Measurements from ENCODE around the gene ECHDC3.
"Not testable (repeated sequence)": the region's sequence is repeated elsewhere in the genome, so short reads cannot be mapped to it uniquely, and the experiment has no call there.

ECHDC3 gene, protein sequence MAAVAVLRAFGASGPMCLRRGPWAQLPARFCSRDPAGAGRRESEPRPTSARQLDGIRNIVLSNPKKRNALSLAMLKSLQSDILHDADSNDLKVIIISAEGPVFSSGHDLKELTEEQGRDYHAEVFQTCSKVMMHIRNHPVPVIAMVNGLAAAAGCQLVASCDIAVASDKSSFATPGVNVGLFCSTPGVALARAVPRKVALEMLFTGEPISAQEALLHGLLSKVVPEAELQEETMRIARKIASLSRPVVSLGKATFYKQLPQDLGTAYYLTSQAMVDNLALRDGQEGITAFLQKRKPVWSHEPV

DNA sequence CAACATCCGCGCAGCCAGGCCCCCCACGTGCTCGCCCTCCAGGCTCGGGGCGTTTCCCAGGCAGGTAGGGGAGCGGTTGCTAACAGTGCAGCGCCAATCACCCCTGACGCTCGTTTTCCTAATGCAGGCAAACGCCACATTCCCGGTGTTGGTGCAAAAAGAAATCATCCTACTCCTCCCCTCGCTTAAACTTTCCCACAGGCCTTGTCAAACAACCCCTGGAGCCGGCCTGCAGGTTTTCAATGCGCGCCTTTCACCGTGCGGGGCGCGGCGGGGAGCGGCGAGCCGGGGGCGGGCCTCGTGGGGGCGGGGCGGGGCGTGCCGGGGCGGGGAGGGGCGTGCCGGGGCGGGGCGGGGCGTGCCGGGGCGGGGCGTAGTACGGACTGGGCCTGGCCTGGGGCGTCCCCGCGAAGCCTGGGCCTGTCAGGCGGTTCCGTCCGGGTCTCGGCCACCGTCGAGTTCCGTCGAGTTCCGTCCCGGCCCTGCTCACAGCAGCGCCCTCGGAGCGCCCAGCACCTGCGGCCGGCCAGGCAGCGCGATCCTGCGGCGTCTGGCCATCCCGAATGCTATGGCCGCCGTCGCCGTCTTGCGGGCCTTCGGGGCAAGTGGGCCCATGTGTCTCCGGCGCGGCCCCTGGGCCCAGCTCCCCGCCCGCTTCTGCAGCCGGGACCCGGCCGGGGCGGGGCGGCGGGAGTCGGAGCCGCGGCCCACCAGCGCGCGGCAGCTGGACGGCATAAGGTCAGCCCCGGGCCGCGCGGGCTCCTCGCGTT is at the start of gene ECHDC3:
ECHDC3 (plus strand) TSS at position 374 of the 770 bp plus-strand sequence; CDS start at position 569, 195 bp downstream.
- peak; percentile 8 to 27 (median 25) for DNase-seq (ENCODE audit: low read depth in 2 of 3, low spot score in 1 of 3)

DNA sequence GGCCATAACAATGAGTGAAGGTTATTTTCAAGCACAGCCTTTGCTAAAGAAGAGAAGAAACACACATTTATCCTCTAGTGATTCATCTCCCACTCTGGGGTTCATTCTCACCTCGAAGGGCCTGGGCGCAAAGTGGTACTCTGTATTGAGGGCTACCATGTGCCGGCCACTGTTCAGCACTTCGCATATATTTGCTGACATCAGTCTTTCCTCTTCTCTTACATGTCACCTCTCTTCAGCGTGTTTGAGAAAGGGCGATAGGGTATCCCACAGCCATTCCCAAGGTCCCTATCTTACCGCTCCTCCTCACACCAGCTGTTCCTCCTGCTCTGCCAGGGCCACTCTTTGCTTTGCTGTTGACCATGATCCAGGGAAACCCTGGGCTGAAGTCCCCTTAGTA is 48.8 kb upstream of the ECHDC3 start:
- DNase-seq (ENCODE audit: low read depth in 2 of 3, low spot score in 1 of 3) = no peak

DNA sequence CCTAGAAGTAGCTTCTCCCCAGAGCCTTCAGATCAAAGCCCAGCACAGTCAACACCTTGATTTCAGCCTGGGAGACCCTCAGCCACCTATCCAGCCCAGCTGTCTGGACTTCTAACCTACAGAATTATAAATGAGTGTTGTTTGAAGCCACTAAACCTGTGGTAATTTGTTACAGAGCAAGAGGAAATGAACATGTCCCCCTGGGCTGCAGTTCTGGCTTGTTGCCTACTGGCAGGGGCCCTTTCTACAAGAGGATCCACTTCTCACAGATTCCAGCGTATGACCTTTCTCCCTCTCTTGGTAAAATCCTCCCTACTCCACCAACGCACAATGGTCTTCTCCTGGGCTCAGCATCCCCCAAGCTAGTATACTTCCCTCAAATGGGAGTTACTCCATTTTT is 46.4 kb upstream of the ECHDC3 start:
- DNase-seq (ENCODE audit: low read depth in 2 of 3, low spot score in 1 of 3) = no peak

DNA sequence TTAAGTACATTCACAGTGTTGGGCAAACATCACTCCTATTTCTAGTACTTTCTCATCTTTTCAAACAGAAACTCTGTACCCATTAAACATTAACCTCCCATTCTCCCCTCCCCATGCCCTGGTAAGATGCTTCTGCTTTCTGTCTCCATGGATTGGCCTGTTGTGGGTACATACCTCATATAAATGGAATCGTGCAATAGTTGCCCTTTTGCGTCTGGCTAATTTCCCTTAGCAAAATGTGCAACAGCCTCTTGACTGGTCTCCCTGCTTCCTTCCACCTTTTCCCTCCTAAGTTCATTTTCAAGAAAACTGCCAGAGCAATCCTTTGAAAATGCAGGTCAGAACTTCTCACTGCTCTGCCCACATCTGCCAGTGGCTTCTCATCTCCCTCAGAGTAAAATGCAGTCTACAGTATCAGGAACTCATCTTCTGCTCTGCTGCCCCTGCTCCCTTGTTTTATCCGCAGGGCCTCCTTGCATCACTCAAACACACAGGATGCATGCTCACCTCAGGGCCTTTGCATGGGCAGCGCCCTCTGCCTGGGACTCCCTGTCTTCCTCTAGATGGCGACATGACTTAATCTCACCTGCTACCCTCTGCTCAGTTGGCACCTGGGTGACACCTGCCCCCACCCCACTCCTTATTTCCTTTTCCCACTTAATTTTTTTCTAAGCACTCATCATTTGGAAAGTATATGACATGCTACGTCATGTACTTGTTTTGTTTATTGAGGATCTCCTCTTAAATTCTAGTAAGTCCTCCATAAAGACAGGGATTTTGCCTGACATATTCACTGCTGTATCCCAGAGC is 44.3 kb upstream of the ECHDC3 start:
- no peak for DNase-seq (ENCODE audit: low read depth in 2 of 3, low spot score in 1 of 3)

DNA sequence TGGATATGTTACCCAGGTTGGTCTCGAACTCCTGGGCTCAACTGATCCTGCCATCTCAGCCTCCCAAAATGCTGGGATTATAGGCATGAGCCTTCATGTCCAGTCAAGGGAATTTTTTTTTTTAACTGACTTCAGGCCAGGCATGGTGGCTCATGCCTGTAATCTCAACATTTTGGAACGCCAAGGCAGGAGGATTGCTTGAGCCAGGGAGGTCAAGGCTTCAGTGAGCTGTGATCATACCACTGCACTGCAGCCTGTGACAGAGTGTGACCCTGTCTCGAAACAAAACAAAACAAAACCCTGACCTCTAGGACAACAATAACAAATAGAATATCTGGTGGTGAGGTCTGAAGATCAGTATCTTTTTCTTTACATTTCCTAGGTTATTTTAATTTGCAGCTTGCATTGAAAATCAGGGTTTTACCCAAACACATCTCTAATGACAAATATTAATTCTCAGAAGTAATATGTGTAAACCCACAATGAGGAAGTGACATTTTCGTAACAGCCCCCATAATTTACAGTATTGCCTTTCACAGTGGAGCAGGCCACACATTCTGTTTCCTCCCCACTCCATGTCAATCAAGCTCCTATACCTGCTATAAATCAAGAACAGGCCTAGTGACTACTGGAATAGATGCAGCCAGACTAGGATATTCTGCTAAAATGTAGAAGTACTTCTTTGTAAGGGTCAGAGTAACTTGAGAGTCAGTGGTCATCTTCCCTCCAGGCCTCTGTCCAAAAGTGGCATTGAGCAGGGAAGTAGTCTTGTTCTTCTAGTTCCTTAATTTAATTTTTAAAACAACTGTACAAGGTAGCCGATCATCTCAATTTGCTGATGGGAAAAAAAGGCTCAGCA is 43.3 kb upstream of the ECHDC3 start:
- no peak for DNase-seq (ENCODE audit: low read depth in 2 of 3, low spot score in 1 of 3)

DNA sequence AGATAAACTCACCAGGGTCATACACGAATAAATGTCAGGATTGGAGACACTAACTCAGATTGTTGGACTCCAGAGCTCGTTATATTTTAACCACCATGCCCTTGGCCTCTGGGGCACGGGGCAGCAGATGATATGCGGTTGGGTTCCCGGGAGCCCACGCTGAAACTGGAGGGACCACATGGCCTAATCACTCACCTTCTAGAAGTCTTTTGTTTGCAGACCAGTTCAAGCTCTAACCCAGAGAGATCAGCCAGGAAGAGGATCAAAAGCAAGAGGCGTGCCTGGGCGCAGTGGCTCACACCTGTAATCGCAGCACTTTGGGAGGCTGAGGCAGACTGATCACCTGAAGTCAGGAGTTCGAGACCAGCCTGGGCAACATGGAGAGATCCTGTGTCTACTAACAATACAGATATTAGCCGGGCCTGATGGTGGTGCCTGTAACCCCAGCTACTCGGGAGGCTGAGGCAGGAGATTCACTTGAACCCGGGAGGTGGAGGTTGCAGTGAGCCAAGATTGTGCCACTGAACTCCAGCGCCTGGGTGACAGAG is 42.6 kb upstream of the ECHDC3 start:
- DNase-seq (ENCODE audit: low read depth in 2 of 3, low spot score in 1 of 3) = no peak

DNA sequence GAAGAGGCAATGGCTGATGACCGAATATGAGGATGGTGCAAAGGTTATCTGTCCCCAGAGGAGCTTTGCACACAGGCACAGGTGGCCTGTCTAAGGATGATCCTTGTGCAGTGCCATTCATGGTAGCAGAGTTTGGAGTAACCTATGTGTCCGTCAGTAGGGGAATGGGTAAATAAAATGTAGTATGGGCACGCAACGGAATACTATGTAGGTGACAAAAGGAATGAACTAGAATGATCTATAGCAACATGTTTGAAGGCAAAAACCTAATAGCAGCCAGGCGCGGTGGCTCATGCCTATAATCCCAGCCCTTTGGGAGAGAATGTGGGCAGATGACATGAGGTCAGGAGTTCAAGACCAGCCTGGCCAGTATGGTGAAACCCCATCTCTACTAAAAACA is 41.6 kb upstream of the ECHDC3 start:
- DNase-seq (ENCODE audit: low read depth in 2 of 3, low spot score in 1 of 3) = no peak

DNA sequence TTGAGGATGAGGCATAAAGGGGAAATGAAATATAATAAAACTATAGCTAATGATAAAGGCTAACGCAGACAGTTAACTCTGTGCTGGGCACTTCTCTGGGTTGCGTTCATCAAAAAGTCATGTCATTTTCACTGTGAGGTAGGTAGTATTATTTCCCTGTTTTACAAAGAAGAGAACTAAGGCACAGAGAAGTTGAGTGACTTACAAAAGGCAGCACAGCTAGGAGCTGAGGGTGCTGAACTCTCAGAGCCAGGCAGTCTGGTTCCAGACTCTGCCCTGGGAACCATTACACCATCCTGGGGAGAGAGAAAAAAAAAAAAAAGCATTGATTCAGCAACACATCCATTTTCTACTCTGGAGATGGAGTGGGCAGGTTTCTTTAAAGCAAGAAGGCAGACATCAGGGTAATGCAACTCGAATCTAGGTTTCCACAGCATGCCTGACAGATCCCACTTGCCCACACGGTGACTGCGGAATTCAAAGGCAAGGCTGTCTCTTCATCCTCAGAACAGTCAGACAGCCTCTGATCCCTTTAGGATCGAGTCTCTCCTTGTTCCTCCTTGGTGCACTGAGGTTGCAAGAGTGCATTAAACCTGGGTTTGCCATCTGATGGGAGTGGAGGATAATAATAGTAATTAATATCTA is 40.6 kb upstream of the ECHDC3 start:
- DNase-seq (ENCODE audit: low read depth in 2 of 3, low spot score in 1 of 3) = no peak

DNA sequence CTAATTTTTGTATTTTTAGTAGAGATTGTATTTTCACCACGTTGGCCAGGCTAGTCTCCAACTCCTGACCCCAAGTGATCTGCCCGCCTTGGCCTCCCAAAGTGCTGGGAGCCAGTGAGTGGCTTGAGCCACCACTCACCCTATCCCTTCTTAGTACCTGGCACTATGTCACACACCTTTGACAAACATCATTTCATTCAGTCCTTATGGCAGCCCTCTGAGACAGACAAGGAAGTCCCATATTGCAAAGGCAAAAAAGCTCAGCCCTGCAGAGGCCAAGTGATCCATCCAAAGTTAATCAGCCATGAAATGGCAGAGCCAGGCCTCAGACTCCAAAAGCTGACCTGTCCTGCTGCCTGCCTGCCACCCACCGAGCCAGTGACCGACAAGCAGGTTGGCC is 39.9 kb upstream of the ECHDC3 start:
- DNase-seq (ENCODE audit: low read depth in 2 of 3, low spot score in 1 of 3) = no peak

DNA sequence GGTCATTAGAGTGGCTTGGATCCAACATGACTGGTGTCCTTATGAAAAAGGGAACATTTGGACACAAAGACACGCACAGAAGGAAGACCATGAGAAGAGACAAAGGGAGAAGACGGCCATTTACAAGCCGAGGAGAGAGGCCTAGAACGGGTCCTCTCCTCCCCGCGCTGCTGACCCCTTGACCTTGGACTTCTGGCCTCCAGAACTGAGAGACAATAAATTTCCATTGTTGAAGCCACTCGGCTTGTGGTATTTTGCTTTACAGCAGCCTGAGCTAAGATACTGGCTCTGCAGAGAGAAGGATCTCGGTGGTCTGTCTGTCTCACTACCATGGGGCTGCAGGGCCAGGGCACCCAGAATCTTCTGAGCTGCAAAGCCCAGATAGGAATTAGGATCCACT is 38.1 kb upstream of the ECHDC3 start:
- DNase-seq (ENCODE audit: low read depth in 2 of 3, low spot score in 1 of 3) = no peak

DNA sequence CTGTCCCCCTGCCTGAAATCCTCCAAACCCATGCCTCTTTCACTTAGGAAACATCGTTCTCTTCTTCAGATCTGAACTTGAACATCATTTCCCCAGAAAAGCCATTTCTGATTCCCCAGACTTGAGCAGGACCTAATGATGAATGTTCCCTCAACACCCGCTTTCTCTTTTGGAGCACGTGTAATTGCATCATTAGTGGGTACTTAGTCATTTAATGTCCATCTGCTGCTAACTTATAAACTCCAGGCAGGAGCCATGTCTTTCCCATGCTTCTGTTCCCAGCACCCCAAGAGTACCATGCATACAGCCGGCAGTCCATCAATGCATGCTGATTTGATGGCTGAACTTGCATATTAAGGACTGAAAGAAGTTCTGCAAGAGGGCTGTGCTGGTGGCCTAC is 36.5 kb upstream of the ECHDC3 start:
- DNase-seq (ENCODE audit: low read depth in 2 of 3, low spot score in 1 of 3) = no peak

DNA sequence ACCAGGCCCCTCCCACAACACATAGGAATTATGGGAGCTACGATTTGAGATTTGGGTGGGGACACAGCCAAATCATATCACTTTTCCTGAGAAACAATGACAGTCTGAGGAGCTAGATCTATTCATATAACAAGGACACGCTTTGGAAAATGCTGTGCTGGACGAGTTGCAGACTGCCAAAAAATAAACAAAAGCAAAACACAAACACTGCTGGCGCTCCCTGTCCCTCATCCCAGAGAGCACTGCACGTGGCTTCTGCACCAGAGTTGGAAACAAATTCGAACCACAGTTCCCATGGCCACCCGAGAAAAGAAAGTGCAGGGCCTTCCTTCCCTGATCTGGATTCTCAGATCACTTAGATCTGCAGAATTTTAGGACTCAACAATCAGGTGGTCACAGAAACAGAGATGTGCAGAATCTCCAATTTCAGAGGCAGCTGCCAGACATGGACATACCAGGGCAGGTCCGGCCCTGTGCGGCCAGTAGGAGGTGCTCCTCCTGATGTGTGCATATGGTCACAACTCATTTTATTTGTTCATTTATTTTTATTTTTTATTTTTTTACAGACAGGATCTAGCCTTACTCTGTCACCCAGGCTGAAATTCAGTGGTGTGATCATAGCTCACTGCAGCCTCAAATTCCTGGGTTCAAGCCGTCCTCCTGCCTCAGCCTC is 35.2 kb upstream of the ECHDC3 start:
- DNase-seq (ENCODE audit: low read depth in 2 of 3, low spot score in 1 of 3) = no peak

DNA sequence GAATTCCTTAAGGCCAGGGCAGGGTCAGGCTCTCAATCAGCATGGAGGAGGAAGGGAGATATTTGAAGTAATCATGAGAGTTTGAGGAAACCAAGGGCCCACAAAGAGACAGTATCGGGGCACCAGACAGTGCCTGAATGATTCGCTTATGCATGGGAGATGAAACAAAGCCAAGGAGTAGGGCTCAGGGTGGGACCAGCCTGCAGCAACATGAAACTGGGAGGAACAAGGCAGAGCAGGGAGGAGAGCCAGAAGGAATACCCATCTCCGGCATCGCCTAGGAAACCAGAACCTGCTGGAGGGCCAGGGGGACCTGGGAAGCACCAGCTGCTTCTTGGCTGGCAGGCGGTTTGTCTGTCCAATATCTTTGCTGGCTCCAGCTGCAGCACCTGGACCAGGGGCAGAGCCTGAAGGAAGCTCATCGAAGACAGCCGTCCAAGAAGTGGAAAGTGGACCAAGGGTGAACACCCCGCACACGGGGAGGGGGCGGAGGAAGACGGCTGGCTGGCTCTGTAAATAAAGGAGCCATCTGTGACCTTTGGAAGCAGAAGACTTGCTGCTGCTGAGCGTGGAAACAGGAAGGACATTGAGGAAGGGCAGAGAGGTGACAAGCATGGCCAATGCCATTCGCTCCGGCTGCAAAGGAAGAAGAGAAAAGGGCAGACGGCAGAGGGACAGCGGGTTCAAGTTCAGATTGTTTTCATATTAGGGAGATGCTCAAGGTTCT is 34.4 kb upstream of the ECHDC3 start:
- DNase-seq (ENCODE audit: low read depth in 2 of 3, low spot score in 1 of 3) = no peak

DNA sequence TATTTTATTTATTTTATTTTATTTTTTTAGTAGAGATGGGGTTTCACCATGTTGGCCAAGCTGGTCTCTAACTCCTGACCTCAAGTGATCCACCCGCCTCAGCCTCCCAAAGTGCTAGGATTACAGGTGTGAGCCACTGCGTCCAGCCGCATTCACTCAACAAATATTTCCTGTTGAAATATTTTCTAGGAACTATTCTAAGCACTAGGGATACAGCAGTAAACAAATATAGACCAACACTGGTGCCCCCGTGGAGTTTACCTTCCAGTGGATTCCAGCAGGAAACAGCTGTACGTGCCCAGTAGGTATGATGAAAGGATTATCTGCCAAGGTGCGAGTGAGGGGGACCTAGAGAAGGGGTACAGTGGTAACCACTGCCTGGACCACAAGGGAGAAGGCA is 33.4 kb upstream of the ECHDC3 start:
- not testable (repeated sequence) for DNase-seq (ENCODE audit: low read depth in 2 of 3, low spot score in 1 of 3)

DNA sequence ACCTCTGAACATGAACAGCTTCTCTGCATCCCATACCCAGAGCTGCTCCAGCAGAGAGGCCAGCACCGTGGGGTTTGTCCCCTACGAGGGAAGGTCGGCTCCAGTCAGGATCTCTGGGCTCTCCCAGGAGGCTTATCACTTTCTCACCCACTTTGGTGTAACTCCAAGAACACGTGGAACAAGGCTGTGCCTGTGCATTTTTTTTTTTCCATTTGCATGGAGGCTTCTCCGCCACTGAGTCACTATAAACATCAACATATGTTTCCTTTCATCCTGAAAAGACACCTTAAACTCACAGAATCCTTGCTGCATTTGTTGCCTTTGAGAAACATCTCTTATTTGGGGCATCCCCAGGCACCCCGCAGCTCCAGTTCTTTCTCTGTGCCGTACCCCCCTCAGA is 29.4 kb upstream of the ECHDC3 start:
- DNase-seq (ENCODE audit: low read depth in 2 of 3, low spot score in 1 of 3) = no peak

DNA sequence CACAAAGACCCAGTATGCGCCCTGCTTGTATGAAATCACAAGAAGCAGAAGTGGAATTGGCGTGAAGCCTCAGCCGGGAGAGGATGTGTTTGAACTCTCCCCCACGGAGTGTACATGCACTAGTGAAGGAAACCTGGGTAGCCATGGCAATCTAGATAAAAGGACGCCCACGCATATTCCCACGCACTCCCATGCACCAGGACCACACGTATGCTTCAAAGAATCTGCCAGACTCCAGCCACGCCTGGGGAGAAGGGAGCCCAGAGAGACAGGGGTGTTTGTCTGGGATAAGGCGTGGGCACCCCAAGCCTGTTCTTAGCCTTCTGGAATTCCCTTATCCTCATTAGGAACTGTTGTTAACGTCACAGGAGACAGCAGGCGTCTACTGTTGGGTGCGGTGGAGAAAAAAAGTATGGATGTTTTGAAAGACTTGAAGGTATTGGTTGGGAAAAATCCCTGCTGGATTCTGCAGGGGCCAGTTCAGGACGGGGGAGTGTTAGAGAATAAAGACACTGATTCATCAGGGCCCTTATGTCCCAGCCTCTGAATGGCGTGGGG is 28.9 kb upstream of the ECHDC3 start:
- no peak for DNase-seq (ENCODE audit: low read depth in 2 of 3, low spot score in 1 of 3)

DNA sequence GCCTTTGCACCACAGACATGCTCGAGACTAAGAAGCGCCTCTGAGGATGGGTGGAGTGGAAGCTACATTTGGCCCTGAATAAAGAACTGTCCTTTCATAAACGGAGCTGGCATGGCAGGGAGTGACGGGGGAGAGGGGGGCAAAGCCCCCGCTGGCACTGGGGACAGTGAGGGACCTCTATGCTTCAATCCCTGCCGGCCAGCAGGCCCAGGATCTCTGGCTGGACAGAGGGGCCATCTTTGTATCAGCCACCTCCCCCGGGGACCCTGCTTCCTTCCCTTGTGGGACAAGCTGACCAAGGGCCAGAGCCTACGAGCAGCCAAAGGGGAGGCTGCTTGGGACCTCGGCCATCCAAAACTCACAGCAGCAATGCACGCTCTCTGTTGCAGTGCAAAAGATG is 28.2 kb upstream of the ECHDC3 start:
- DNase-seq (ENCODE audit: low read depth in 2 of 3, low spot score in 1 of 3) = no peak

DNA sequence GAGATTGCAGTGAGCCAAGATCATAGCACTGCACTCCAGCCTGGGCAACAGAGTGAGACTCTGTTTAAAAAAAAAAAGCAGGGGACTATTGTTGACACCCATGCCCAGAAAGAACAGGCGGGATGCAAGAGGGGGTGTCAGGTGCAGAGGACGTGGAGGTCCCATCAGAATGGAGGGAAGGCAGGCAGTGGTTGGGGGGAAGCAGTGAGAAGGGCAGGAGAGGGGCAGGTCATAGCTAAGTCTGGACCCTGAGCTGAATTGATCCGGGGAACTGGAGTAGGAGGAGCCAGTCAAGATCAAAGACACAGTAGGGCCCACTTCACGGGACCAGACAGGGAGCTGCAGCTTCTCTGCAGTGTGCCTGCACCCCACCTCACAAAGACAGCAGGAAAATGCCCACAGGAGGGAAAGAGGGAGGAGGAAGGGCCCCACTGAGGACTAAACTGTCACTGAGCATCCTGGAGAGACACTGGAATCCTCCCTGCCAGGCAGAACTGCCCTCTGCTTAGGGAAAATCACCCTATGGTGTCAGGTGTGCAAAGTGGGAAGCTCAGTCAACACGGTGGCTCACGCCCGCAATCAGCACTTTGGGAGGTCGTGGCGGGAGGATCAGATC is 27.3 kb upstream of the ECHDC3 start:
- no peak for DNase-seq (ENCODE audit: low read depth in 2 of 3, low spot score in 1 of 3)

All from stimulated activated CD4-positive, alpha-beta T cell treated with anti-CD3 and anti-CD28 coated beads, Interleukin-12 subunit alpha, Interleukin-12 subunit beta, amount 100 ng/mL, for 48 hours (primary cell).